Measurements from ENCODE around the gene OSBPL2. TPM values are rescaled to one million over a fixed set of nuclear protein-coding genes. Genes with fewer than 3 reads are reported as not detected.

The OSBPL2 gene
- total and polyA plus RNA-seq, 2 experiments from 2014 or later: 16.6 to 31.2 TPM

GRCh38 chr20:62198496-62198895 lies 39.8 kb upstream of the OSBPL2 start (continued):
- TF ChIP-seq ZNF462 (CRISPR knock-in tag; IDR thresholded peaks at IDR 0.05) (no peak), POLR2AphosphoS5 (IDR thresholded peaks at IDR 0.05; ENCODE audit: low read depth) (no peak), ZNF114 (CRISPR knock-in tag; IDR thresholded peaks at IDR 0.05) (no peak), CREB1 (CRISPR knock-in tag; IDR thresholded peaks at IDR 0.05; ENCODE audit: low read depth) (no peak), JUNB (IDR thresholded peaks at IDR 0.05; ENCODE audit: unreplicated experiment) (no peak), EZH2phosphoT487 (IDR thresholded peaks at IDR 0.05; ENCODE audit: unreplicated experiment) (no peak)

GRCh38 chr20:62198931-62199330 lies 39.4 kb upstream of the OSBPL2 start:
- Mint-ChIP-seq H3K9me3 (no peaks in the 10 kb centered on the region), H3K27ac (no peak overlapping the region), H3K27me3 (ENCODE audit: insufficient read depth, low read depth, poor library complexity) (peaks cover 2% of the 10 kb centered on the region), H3K4me3 (no peak overlapping the region), H3K36me3 (ENCODE audit: low read depth) (peaks cover 51% of the 10 kb centered on the region), H3K4me1 (no peaks in the 10 kb centered on the region; the same call in 2 of the 3 replicates)
- DNase-seq (ENCODE audit: low spot score) (no peak), ATAC-seq (no peak)
- no peak overlapping the region for H3K27ac ChIP-seq (ENCODE audit: low read depth)
- no peak overlapping the region for H3K4me3 ChIP-seq
- H3K27me3 ChIP-seq (ENCODE audit: insufficient read depth): no peaks in the 10 kb centered on the region
- H4K20me1 ChIP-seq (replicated peaks; ENCODE audit: insufficient read depth): no peaks in the 10 kb centered on the region
- no peaks in the 10 kb centered on the region for H3K9me2 ChIP-seq (ENCODE audit: insufficient read depth)
- no peak overlapping the region for H3K4me2 ChIP-seq
- no peaks in the 10 kb centered on the region for H3F3A ChIP-seq (replicated peaks; ENCODE audit: low read depth)
- H3K4me1 ChIP-seq (ENCODE audit: insufficient read depth): no peaks in the 10 kb centered on the region
- H3K36me3 ChIP-seq (ENCODE audit: insufficient read depth): no peaks in the 10 kb centered on the region; the same call in none of the 2 replicates
- H3K79me2 ChIP-seq (replicated peaks; ENCODE audit: insufficient read depth): no peaks in the 10 kb centered on the region
- H2AFZ ChIP-seq: no peak overlapping the region
- TF ChIP-seq EZH2 (IDR thresholded peaks at IDR 0.05; ENCODE audit: low read depth, unreplicated experiment) (no peak), CTCF (conservative IDR thresholded peaks at IDR 0.05; ENCODE audit: low read depth in 2 of 2) (no peak), ZNF462 (CRISPR knock-in tag; IDR thresholded peaks at IDR 0.05) (no peak), EZH2phosphoT487 (IDR thresholded peaks at IDR 0.05; ENCODE audit: unreplicated experiment) (no peak), ZNF114 (CRISPR knock-in tag; IDR thresholded peaks at IDR 0.05) (no peak)

Data from GM23338 (cell line).